ENCODE measurements around the gene BPIFB1.

The BPIFB1 gene

GRCh38 chr20:33325350-33325749 lies 42.3 kb downstream of the BPIFB1 start:
- DNase-seq (ENCODE audit: low spot score), result no peak

- DNase-seq (ENCODE audit: low spot score), result no peak
These were observed 45.4 kb downstream of the BPIFB1 start for GRCh38 chr20:33328157-33329137.

GRCh38 chr20:33332905-33333456 lies 50.0 kb downstream of the BPIFB1 start:
- no peak for DNase-seq (ENCODE audit: low spot score)

GRCh38 chr20:33333616-33334015 lies 50.6 kb downstream of the BPIFB1 start:
- DNase-seq (ENCODE audit: low spot score), result no peak

GRCh38 chr20:33334111-33334510 lies 51.1 kb downstream of the BPIFB1 start:
- no peak for DNase-seq (ENCODE audit: low spot score)

- DNase-seq (ENCODE audit: low spot score), result no peak
These were observed 53.4 kb downstream of the BPIFB1 start for GRCh38 chr20:33336375-33336774.

GRCh38 chr20:33337119-33337518 lies 54.1 kb downstream of the BPIFB1 start:
- no peak for DNase-seq (ENCODE audit: low spot score)

GRCh38 chr20:33337531-33338165 lies 54.6 kb downstream of the BPIFB1 start:
- DNase-seq (ENCODE audit: low spot score), result no peak

GRCh38 chr20:33338467-33339258 lies 55.6 kb downstream of the BPIFB1 start:
- DNase-seq (ENCODE audit: low spot score), result no peak

GRCh38 chr20:33339515-33340058 lies 56.6 kb downstream of the BPIFB1 start:
- DNase-seq (ENCODE audit: low spot score), result no peak

GRCh38 chr20:33343521-33343920 lies 60.5 kb downstream of the BPIFB1 start:
- DNase-seq (ENCODE audit: low spot score), result no peak

GRCh38 chr20:33345342-33345741 lies 62.3 kb downstream of the BPIFB1 start:
- no peak for DNase-seq (ENCODE audit: low spot score)

- DNase-seq (ENCODE audit: low spot score), result no peak
These were observed 65.3 kb downstream of the BPIFB1 start for GRCh38 chr20:33348136-33348937.

GRCh38 chr20:33349493-33349892 lies 66.5 kb downstream of the BPIFB1 start:
- DNase-seq (ENCODE audit: low spot score), result no peak

- DNase-seq (ENCODE audit: low spot score), result no peak
These were observed 68.7 kb downstream of the BPIFB1 start for GRCh38 chr20:33351696-33352095.

GRCh38 chr20:33352258-33353012 lies 69.4 kb downstream of the BPIFB1 start:
- DNase-seq (ENCODE audit: low spot score), result no peak

- DNase-seq (ENCODE audit: low spot score), result no peak
These were observed 70.0 kb downstream of the BPIFB1 start for GRCh38 chr20:33353013-33353402.

All from AG08395 (cell line).